BJ (cell line): Measurements from ENCODE around the gene IL2. TPM values are rescaled to one million over a fixed set of nuclear protein-coding genes. Genes with fewer than 3 reads are reported as not detected.

Experiments
- CTCF ChIA-PET: fragments of 350-600 bp; formaldehyde crosslinking; extraction: SDS; loops from one replicate; lab custom pipeline; 2021; ENCODE audit warnings: antibody characterized with exemption, inconsistent platforms; lab: Yijun Ruan, JAX
- POLR2A ChIA-PET: fragments of 300-600 bp; sonication (Branson Sonifier 250); formaldehyde crosslinking; extraction: SDS; loops from one replicate; lab custom pipeline; 2021; ENCODE audit warnings: antibody characterized with exemption; lab: Charles Lee
- DNase-seq: peaks from one replicate; pipeline ENCODE4 v3.0.0-alpha.2; 2011; ENCODE audit warnings: low read depth
- H3K27me3 ChIP-seq: 2 replicates; pipeline ENCODE4 v1.6.0; 2011; ENCODE audit warnings: low read length; ENCODE audit not compliant: control insufficient read depth, insufficient read depth
- H3K36me3 ChIP-seq: 2 replicates; pipeline ENCODE4 v1.5.1; 2011; ENCODE audit warnings: low read length; ENCODE audit not compliant: control insufficient read depth, insufficient read depth
- H3K4me3 ChIP-seq: 2 replicates; pipeline ENCODE4 v1.5.1; 2011; ENCODE audit warnings: low read depth, mild to moderate bottlenecking, control low read depth, low read length
- polyA plus RNA-seq: library from polyadenylated mRNA; depleted of rRNA; stranded (reverse); fragments of >200 nt; gene quantifications from 2 replicates; pipeline ENCODE4 v1.2.3, GENCODE V29; 2011; rRNA removed
- TF ChIP-seq, protein P1 (sequence below): IDR thresholded peaks from 2 replicates; pipeline ENCODE4 v1.5.1; 2011; ENCODE audit warnings: low read depth, mild to moderate bottlenecking, control low read depth, inconsistent platforms, low read length, moderate library complexity; ENCODE audit not compliant: insufficient read depth

The IL2 gene
- polyA plus RNA-seq, 1 experiment: not detected

- no peak for DNase-seq
- Histone ChIP-seq H3K36me3 (no peaks in the 10 kb centered on the region), H3K4me3 (no peak overlapping the region), H3K27me3 (no peaks in the 10 kb centered on the region)
- ChIA-PET CTCF (interaction anchor here (0.7 kb wide), 1 partner anchor 9 kb away, joined by 3 read pairs; no protein-coding TSS in a partner anchor), POLR2A (no interaction called here)
- TF ChIP-seq, protein P1, sequence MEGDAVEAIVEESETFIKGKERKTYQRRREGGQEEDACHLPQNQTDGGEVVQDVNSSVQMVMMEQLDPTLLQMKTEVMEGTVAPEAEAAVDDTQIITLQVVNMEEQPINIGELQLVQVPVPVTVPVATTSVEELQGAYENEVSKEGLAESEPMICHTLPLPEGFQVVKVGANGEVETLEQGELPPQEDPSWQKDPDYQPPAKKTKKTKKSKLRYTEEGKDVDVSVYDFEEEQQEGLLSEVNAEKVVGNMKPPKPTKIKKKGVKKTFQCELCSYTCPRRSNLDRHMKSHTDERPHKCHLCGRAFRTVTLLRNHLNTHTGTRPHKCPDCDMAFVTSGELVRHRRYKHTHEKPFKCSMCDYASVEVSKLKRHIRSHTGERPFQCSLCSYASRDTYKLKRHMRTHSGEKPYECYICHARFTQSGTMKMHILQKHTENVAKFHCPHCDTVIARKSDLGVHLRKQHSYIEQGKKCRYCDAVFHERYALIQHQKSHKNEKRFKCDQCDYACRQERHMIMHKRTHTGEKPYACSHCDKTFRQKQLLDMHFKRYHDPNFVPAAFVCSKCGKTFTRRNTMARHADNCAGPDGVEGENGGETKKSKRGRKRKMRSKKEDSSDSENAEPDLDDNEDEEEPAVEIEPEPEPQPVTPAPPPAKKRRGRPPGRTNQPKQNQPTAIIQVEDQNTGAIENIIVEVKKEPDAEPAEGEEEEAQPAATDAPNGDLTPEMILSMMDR: no peak
Measured at GRCh38 chr4:122403861-122404260, 52.7 kb downstream of the IL2 start.

Other genes starting within 250 kb of the IL2 start
- gene ADAD1, start 77.7 kb downstream of the IL2 start, polyA plus RNA-seq: not detected in 2 replicates
- gene IL21, start 164.3 kb upstream of the IL2 start, polyA plus RNA-seq: not detected in 2 replicates